GM18867 (cell line): ENCODE measurements around the gene SLC22A17.
"Not testable (repeated sequence)": the region's sequence is repeated elsewhere in the genome, so short reads cannot be mapped to it uniquely, and the experiment has no call there.

Source experiments
- ATAC-seq: cut with Tn5 transposase; IDR thresholded peaks from one replicate; pipeline ENCODE4 v1.9.1; 2021; ENCODE audit warnings: mild to moderate bottlenecking, moderate library complexity; ENCODE audit not compliant: unreplicated experiment

The SLC22A17 gene

GRCh38 chr14:23345987-23346692, 6.5 kb downstream of the SLC22A17 start:
- ATAC-seq = no peak

- ATAC-seq = no peak
Measured at GRCh38 chr14:23344481-23344880, 8.2 kb downstream of the SLC22A17 start.

- no peak for ATAC-seq
Measured at GRCh38 chr14:23339506-23340268, 13.0 kb downstream of the SLC22A17 start.

- no peak for ATAC-seq
Measured at GRCh38 chr14:23335623-23336022, 17.1 kb downstream of the SLC22A17 start.

GRCh38 chr14:23327947-23328744, 24.5 kb downstream of the SLC22A17 start:
- ATAC-seq = no peak

GRCh38 chr14:23326491-23327332, 26.0 kb downstream of the SLC22A17 start:
- ATAC-seq = no peak

- ATAC-seq = not testable (repeated sequence)
Measured at GRCh38 chr14:23325746-23326145, 26.9 kb downstream of the SLC22A17 start.

- no peak for ATAC-seq
Measured at GRCh38 chr14:23324993-23325392, 27.7 kb downstream of the SLC22A17 start.

GRCh38 chr14:23324455-23324846, 28.2 kb downstream of the SLC22A17 start:
- no peak for ATAC-seq

- no peak for ATAC-seq
Measured at GRCh38 chr14:23323838-23324454, 28.7 kb downstream of the SLC22A17 start.

GRCh38 chr14:23322568-23323517, 29.8 kb downstream of the SLC22A17 start:
- no peak for ATAC-seq

GRCh38 chr14:23321572-23322547, 30.8 kb downstream of the SLC22A17 start:
- peak; percentile 12 for ATAC-seq

- peak; percentile 88 for ATAC-seq
Measured at GRCh38 chr14:23320584-23321571, 31.8 kb downstream of the SLC22A17 start, which contains the start of gene PABPN1. PABPN1 (plus strand) TSS chr14:23321457; CDS start chr14:23321470, 13 bp downstream.

- ATAC-seq = no peak
Measured at GRCh38 chr14:23319746-23320583, 32.7 kb downstream of the SLC22A17 start.

GRCh38 chr14:23316300-23316699, 36.4 kb downstream of the SLC22A17 start:
- ATAC-seq = no peak

- ATAC-seq = no peak
Measured at GRCh38 chr14:23310546-23310945, 42.1 kb downstream of the SLC22A17 start.
